Putamen (tissue), 1 donor: ENCODE data around the gene VPS18.

Experiments used
- DNase-seq: peaks from one replicate; pipeline ENCODE4 v3.0.0-alpha.2; 2016; ENCODE audit warnings: low spot score

The VPS18 gene

DNA sequence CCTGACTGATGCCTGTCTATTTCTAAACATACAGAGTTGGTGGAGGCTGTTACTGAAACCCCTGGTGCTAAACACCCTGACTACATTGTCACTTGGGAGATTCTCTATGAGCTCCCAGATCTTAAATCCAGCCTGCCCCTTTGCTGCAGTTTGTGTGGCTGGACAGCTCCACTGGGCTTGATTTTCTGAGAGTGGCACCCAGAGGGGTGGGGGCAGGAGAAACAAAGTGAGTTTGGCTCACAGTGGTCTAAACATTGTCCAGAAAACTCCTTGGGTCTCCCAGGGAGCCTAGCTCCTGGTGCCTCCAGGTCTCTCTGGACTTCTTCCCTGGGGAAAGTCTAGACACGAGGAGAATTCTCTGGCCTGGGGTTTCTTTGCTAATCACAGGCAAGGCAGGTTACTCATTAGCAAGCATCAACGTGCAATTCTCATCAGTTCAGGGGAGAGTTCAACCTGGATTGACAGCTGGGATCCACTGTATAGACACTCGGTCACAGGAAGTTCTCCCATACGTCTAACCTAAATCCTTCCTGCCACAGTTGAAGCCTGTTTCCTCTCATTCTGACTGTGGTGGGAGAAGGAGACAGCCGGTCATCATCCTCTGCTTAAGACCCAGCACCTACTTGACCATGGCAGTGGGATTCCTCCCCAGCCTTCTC, 27.8 kb downstream of the VPS18 start:
- no peak for DNase-seq

DNA sequence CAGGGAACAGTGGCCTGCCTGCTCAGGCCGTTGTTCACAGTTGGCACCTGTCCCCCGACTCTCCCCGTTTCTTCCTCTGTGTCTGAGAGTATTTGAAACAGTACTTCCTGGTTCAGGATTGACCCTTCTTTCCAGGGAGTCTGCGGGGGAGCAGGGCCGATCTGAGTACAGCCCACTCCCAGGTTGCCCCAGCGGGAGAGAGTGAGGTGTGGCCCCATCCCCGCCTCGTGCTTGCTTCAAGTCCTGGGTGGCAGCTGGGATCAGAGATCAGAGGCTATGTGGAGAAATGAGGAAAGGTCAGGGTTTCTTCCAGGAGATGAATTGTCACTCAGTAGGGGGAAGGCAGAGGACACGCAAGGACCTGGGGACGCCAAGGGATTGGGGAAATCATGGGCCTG, 28.4 kb downstream of the VPS18 start:
- DNase-seq = no peak

DNA sequence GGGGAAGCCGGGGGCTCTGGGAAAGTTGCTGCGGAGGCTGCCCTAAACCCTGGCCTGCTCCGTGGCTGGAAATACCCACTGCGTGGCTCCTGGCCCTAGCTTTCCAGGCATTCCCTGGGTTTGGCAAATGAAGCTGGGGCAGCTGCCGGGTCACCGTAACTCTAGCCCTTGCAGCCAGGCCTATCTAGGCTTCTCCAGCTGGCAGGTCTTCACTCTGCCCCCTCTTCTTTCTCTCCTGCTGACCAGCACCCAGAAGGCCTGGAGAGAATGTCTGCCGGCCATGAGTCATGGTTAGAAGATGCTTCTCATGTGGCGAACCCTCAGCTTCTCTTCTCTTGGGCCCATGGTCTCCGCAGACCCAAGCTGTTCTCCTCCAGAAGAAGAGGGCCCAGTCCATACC, 29.3 kb downstream of the VPS18 start:
- no peak for DNase-seq

DNA sequence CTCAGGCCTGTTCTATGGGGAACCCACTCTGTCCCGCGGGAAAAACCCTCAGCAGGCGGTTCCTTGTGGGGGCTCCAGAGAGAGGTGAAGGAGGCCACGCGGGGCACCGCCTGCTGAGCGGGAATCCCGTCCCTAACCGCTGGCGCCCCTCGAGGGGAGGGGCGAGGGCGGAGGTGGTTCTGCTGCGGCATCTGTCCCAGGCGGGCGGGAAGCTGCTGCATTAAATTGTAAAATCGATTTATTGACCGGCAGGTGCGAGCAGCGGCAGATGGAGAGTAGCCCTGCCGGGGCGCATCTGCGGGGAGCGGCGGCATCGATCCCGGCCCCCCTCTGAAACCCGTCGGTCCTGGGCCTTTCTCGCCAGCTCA, 31.2 kb downstream of the VPS18 start:
- DNase-seq = no peak

DNA sequence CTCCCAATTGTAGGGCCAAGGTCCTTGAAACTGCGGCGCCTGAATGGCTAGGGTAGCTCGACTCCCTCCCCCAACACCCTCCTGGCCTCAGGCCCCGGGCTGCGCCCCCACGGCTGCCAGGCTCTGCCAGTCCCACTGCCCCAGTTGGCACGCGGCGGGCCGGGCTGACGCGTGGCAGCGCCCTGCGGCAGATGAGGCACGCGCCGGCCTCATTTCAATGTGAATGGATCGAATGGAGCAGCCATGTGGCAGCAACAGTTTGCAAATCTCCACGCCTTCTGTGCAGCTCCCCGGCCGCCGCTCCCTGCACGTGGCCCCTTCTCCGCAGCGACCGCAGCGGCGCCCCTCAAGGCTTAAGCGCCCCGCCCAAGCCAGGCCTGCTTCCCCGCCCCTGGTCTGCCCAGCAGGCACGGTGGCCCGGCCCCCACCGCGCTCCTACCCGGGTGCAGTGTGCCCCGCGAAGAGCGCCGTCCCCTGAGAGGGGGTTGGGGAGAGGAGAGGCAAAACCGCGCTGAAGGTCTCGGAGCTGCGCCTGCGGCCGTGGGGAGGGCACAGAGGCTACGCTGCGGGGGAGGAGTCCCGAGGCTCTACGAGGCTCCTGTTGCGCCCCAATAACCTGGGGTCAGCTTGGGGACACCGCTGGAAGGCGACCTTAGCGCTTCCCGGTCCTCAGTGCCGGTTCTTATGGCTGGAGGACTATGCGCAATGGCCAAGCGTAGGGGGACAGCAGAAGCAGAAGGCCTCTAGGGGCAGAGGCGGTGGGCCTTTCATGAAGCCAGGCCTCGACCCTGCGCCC, 31.8 kb downstream of the VPS18 start:
- no peak for DNase-seq

DNA sequence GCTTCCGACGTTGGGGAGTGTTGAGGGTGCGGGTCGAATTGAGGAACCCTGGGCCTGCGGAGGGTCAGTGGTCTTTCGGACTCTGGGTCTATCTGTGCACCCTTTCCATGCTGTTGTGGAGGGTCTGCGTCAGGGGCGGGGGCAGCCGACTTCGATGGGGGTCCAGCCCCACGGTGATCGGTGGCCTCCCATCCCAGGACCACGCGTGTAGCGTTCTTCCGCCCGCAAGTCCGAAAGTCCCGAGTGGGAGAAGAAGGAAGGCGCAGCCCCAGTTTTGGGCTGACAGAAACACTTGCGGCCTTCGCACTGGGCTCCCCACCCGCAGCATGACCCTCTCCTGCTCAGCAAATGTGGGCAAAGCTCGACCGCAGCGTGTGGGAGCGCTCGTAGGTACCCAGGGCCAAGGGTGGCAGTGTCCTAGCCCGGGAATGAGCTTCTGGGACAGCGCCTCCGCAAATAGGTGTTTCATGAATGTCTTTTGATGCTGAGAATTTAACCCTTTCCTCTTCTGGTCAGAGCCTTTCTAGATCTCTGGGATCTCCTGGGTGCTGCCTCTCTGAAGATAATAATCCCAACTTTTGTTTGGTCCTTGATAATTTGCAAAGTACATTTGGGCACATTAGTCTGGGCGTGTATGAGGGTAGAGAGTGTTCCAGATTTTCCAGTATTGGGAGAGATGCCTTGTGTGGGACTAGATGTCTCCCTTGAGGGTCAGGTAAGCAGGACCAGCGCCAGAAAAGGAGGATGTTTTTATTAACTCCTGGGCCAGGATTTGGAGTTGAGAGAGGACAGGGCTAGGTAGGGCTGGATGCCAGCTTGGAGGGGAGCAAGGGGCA, 32.6 kb downstream of the VPS18 start:
- DNase-seq = no peak

DNA sequence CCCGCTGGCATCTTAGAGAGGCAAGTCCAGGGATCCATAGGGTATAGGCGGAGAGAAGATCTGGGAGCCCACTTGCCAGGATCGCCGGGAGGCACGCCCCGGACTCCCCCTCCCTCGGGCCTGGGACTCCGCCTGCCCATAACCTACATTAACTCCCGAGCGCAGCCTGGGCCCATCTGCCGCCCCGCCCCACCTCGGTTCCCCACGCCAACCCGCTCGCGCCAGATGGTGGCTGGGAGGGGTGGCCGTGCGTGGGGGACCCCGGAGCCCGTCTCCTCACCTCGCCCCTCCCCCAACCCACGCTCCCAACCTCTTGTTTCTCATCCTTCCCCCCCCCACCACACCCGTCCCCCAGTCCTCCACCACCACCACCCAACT, 33.2 kb downstream of the VPS18 start:
- no peak for DNase-seq

DNA sequence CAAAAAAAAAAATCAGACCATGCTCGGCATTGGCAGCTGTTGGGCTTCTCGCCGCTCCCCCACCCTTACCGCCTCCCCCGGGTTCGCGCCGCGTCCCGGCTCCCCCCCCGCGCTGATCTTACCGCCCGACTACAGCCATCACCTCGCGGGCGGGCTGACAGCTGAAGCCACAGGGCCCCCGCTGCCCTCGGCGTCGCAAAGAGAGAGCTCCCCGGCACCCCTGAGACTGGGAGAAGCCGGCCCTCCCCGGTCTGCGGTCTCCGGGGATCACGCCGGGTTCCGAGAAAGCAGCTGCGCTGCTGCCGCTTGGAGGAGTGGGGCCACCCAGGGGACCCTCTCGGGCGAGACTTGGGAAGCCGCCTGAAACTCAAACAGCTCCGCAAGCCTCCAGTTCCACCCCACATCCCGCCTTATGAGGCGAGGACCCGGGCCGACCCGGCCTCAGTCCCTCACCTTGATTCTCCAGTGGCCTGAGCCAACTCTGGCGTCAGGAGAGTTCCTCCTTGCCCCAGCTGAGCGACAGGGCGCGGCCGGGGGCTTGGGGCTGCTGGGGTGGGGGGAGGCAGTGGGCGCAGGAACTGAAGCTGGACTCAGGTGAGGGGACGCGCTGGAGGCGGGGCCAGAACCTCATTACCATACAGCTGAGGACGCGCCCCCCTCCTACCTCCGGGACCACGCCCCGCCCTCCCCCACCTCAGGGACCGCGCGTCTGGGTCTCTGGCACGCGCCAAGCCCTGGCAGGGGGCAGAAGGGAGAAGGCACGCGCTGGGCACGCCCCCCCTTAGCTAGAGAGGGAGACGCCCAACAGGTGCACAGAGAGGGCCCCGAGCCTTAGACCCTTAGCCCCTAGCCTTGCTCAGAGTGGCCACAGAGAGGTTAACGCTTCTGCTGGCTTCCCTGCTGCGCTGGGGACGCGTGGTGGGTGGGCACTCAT, 33.9 kb downstream of the VPS18 start:
- DNase-seq = no peak

DNA sequence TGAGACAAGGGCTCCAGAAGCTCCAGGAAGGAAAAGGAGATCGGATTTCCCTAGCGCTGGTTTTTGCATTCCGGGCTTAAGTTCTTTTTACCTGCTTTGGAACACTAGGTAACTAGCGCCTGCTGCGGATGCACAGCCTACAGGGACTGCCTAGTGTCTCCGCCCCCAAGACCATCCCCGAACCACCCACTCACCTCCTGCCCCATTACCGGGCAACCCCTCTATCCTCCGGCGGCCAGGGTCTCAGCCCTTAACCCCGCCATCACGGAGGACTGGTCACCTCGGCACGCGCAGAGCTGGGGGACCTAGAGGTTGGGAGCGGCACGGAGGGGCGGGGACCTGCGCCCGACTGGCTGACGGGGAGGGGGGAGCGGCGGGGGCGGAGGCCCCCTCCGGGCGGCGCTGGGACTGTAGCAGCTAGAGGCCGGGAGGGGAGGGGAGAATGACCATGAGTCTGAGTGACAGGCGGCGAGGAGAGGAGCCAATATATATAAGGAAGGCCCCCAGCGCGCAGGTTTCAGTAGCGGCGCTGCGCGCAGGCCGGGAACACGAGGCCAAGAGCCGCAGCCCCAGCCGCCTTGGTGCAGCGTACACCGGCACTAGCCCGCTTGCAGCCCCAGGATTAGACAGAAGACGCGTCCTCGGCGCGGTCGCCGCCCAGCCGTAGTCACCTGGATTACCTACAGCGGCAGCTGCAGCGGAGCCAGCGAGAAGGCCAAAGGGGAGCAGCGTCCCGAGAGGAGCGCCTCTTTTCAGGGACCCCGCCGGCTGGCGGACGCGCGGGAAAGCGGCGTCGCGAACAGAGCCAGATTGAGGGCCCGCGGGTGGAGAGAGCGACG, 34.8 kb downstream of the VPS18 start, which contains the start of gene DLL4:
Gene DLL4, plus strand, starts transcription at position 520 of the 839 bp plus-strand sequence. CDS start 329 bp downstream, outside the sequence.
- no peak for DNase-seq

DNA sequence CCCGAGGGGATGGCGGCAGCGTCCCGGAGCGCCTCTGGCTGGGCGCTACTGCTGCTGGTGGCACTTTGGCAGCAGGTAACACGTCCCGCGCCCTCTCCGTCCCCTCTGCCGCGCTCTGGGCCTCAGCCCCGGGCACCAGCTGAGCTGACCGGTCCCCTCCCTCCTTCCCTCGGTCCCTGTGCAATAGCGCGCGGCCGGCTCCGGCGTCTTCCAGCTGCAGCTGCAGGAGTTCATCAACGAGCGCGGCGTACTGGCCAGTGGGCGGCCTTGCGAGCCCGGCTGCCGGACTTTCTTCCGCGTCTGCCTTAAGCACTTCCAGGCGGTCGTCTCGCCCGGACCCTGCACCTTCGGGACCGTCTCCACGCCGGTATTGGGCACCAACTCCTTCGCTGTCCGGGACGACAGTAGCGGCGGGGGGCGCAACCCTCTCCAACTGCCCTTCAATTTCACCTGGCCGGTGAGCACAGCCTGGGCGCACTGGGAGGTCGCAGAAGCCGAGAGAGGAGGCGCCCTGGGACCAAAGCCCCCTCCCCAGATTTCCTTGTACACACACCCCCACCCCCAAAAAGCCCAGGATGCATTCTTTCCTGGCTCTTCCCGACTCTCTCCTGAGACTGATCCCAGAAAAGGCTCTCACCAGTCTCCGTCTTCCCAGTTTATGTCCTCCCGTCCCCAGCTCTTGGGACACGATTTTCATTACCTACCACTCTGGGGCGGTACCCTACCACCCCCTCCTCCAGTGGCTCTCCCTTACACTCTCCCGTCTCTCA, 35.6 kb downstream of the VPS18 start:
- no peak for DNase-seq

DNA sequence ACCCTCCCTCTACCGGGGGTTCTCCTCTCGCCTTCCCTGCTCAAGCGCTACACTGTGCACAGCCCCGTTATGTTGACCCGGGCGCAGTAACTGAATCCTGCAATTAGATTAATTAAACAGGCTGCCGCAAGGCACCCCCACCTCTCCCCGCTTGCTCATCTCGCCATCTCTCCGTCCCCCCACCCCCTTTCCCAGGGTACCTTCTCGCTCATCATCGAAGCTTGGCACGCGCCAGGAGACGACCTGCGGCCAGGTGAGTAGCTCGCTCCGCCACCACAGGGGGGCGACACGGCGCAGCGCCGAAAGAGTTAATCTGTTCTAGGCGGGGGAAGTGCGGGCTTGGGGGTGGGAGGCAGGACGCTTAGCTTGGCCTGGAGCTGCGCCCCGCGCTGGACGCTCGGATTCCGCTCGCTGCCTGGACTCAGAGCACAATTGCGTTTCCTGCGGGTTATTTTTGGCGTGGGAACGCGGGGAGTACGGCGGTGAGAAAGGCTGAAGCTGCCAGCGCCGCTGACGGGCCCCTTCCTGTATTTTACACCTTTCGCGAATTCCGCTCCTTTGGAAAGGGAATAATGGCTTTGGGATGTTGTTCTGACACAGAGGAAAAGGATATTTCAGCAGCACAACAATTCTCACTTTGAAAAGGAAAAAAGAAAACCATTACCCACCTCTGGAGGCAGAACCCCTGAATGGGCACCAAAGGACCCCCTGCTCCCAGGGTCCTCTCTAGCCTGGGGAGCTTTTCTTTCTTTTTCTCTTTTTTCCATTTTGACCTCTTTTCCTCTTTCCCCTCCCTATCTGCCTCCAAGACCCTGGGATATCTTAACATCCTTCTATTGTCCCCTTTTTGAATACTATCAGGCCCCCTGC, 36.4 kb downstream of the VPS18 start:
- no peak for DNase-seq

DNA sequence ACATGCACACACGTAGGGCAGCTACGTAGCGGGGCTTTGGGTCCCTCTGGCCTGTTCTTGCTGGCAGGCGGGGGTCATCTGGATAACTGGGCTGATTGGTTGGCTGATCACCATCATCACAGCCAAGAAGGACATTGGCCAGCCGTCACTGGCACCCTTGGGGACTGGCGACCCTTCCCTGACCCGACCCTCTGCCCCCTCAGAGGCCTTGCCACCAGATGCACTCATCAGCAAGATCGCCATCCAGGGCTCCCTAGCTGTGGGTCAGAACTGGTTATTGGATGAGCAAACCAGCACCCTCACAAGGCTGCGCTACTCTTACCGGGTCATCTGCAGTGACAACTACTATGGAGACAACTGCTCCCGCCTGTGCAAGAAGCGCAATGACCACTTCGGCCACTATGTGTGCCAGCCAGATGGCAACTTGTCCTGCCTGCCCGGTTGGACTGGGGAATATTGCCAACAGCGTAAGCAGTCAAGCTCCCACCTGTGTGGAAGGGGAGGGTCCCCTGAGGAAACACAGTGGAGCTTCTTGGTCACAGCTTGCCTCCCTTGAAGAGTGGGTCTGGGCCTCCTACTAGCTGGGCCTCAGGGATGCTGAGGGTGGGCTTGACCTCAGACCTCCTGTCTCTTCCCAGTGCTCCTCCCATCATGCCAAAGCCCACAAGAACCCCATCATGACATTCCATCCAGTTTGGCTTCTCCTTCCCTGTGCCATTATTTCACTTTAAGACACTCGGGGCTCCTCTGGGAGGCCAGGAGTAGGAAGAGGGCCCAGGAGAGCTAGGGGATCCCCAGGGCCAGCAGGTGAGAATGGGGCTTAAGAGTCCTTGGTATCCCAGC, 37.3 kb downstream of the VPS18 start:
- DNase-seq = no peak

DNA sequence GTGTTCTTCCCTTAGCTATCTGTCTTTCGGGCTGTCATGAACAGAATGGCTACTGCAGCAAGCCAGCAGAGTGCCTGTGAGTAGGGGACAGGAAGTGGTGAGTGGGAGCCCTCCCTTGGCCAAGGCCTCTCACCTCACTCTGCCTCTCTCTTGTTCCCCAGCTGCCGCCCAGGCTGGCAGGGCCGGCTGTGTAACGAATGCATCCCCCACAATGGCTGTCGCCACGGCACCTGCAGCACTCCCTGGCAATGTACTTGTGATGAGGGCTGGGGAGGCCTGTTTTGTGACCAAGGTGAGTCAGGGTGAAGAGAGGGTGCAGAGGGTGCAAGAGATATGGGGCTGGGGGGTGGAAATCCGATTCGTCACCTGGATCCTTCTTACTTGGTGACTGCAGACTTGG, 37.9 kb downstream of the VPS18 start:
- no peak for DNase-seq

DNA sequence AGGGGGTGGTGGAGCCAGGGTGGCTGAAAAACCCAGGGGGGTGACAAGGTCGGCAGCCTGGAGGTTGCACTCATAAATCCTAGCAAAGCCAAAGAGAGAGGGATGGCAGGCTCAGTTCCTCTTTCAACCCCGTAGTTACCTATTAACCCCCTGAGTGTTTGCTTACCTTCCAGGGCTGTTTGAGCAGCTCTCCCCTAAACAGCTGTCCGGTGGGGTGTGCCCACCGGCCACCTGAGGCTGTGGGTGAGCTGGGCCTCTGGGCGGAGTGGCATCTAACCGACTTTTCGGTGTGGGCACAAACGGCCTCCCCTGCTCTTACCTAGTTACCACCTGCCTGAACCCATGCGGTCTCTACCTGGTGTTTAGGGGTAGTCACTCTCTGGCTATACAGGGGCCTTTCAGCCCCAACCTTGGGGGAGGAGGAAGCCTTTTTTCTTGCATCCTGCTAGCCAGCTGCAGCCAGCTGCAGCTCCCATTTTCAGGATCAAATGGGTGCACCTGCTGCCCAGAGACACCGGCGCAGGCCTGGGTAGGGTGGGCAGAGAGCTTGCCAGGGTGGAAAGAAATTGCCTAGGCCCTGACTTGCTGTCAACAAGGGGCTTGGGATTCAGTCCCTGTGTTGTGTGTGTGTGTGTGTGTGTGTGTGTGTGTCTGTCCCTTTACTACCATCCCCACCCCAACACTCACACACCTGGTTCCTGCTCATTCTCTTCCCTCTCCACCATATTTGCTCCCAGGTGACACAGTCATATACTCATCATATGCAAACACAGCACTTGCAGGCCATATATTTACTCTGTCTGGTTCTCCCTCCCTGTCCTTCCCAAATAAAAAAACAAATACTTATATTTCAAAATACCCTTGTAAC, 38.6 kb downstream of the VPS18 start:
- no peak for DNase-seq

DNA sequence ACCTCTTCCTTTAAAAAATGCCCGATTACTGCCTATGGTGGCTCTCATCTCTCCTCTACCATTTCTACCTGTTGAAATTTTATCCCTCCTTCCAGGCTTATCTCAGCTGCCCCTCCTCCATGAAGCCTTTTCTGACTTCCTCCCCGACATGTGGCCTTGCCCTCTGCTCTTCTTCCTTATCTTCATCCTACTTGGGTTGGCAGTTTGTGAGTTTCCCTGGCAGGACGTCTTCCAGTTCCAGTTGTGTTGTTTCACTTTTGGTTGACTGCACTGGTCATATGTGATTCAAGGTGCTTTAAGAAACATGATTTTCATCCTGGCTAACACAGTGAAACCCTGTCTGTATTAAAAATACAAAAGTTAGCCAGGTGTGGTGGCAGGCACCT, 39.3 kb downstream of the VPS18 start:
- no peak for DNase-seq

DNA sequence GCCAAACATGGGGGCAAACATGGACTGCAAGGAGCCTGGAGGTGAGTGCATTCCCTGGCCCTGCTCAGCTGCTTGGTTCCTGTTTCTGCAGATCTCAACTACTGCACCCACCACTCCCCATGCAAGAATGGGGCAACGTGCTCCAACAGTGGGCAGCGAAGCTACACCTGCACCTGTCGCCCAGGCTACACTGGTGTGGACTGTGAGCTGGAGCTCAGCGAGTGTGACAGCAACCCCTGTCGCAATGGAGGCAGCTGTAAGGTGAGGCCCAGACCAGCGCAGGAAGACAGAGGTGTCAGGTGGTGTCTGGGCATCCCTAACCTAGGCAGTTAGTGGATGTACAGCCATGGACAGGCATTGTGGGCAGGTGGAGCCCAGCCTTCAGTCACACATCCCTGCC, 40.2 kb downstream of the VPS18 start:
- DNase-seq = no peak

DNA sequence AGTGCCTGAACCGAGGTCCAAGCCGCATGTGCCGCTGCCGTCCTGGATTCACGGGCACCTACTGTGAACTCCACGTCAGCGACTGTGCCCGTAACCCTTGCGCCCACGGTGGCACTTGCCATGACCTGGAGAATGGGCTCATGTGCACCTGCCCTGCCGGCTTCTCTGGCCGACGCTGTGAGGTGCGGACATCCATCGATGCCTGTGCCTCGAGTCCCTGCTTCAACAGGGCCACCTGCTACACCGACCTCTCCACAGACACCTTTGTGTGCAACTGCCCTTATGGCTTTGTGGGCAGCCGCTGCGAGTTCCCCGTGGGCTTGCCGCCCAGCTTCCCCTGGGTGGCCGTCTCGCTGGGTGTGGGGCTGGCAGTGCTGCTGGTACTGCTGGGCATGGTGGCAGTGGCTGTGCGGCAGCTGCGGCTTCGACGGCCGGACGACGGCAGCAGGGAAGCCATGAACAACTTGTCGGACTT, 42.0 kb downstream of the VPS18 start:
- DNase-seq = no peak
